Spleen (tissue), 7 donors: ENCODE data around the gene ZNF804B.

Experiments used
- CTCF ChIP-seq, 11 experiments: fragments of 200-600 bp in 7 of 11; fragments of 450-650 bp in 4 of 11; sonication (generic) in 4 of 11; IDR thresholded peaks in 8 of 11; conservative IDR thresholded peaks in 3 of 11; 1 replicate in 7 of 11; 2 replicates in 4 of 11; pipeline versions ENCODE4 v1.4.0 to v1.8.0; 2016 to 2021; ENCODE audit warnings: antibody characterized with exemption in 11 of 11, inconsistent platforms in 4 of 11, mild to moderate bottlenecking in 1 of 11
- POLR2A ChIP-seq, 3 donors: fragments of 450-650 bp; IDR thresholded peaks; one replicate each; pipeline ENCODE4 v1.5.1; 2017; ENCODE audit warnings: antibody characterized with exemption in 3 of 3, mild to moderate bottlenecking in 1 of 3
- POLR2AphosphoS5 ChIP-seq, 3 donors: sonication (generic); formaldehyde crosslinking; IDR thresholded peaks; one replicate each; pipeline ENCODE4 v1.5.1; 2017; ENCODE audit warnings: antibody characterized with exemption in 3 of 3
- donor health status: DM: no; HTN: no; CAD: no; lungs with moderate emphysema.
- donor health status: DM: no; HTN: no; CAD: no.
- donor health status: DM: no; HTN: no; CAD: no.

DNA sequence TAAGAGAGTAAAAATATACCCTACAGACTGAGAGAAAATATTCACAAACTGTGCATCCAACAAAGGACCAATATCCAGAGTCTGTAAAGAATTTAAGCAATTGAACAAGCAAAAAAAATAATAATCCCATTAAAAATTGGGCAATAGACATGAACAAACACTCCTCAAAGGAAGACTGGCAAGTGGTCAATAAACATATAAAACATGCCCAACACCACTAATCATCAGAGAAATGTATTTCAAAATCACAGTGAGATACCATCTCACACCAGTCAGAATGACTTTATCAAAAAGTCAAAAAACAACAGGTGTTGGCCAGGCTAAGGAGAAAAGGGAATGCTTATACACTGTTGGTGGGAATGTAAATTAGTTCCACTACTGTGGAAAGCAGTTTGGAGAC lies 21.9 kb upstream of the ZNF804B start:
- no peak for TF ChIP-seq POLR2A (IDR thresholded peaks at IDR 0.05)
- no peak for TF ChIP-seq CTCF (IDR thresholded peaks at IDR 0.05 in 8 of 11, conservative IDR thresholded peaks at IDR 0.05 in 3 of 11)
- no peak for TF ChIP-seq POLR2AphosphoS5 (IDR thresholded peaks at IDR 0.05)
